Measurements from ENCODE around the gene TGFBRAP1.

The TGFBRAP1 gene

DNA sequence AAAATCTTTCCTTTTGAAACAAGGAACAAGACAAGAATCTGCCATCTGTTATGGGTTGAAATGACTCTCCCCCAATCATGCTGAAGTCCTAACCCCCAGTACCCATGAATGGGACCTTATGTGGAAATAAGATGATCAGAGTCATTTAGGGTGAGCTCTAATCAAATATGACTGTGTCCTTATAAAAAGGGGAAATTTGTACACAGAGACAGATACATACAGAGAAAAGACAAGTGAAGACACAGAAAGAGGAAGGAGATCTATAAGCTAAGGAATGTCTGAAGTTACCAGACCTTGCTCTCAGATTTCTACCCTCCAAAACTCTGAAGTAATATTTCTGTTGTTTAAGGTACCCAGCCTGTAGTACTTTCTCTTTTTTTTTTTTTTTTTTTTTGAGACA lies 15.7 kb downstream of the TGFBRAP1 start:
- no peak for DNase-seq

DNA sequence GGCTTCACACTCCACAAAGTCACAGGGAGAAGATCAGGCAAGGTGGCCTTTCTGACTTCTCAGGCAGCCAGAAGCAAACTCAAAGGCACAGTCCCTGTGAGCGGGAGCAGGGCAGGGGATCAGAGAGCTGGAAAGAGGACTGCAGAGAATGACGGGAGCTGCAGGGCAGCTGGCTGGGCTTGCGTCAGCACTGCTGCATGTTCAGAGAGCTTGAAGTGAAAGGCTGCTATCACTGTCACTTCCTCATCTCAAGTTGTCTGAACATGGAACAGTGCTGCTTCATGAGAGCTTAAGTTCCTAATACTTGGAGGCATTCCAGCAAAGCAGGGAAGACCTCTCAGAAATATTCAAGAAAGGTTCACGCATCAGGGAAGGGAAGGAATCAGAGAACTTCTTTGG lies 20.4 kb downstream of the TGFBRAP1 start:
- peak; percentile 15 for DNase-seq

DNA sequence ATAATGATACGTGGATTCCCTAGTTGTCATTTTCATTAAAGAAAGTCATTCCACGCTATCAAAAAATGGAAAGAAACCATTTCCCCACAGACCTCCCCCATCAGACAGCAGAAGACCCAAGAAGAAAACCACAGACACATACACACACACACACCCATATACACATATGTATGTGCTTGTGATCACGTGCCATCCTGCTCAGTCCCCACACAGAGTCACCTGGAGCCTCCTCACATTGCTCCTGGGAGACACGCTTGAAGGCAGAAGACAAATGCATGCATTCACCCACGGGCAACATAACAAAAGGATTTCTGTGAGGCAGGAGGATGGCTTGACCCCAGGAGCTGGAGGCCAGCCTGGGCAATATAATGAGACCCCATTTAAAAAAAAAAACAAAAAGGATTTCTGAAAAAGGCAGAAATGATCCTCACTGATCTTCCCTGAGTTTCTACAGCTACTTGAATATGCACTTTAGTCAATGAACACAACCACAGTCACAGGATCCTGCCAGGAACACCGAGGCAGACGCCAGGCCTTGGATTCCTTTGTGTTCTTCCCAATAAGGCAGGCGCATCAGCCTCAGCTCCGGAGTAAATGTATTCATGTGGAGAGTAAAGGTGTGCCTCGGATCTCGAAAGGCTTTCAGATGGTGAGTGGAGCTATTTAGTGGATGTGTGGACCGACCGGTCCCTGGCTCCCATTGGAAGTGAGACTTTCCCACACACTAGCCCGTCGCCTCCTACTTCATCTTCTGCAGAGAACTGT lies 21.0 kb downstream of the TGFBRAP1 start:
- no peak for DNase-seq

DNA sequence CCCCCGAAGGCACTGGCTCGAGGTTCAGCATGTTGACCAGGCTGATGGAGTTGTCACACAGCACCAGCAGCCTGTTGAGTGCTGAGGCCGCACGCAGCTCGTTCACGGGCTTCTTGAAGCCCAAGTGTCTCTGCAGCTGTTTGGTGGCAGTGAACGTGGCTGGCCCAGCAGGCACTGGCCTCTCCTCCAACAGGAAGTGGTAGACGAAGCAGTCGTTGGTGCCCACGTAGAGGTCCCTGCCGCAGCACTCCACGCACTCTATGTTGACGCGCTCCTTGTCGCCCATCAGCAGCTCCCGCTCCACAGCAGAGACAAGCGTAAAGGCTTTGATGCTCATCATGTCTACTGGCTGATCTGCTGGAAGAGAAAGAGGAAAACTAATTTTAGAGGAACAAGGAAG lies 21.6 kb downstream of the TGFBRAP1 start:
- no peak for DNase-seq

DNA sequence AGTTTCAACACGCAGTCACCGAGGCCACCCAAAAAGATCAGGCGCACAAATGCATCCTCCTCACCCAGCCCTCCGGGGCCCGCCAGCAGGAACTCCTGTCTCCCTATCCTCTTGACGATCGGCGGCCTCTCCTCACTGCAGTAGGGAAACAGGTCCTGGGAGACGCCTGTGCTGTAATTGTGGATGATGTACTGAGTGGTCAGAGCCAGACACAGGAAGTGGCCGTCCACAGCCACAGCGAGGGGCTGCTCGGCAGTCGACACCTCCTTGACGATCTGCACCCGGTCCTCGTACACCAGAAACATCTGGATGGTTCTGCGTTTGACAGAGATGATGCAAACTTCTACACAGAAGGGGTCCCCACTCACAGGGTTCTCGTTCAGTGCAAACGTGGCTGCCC lies 22.0 kb downstream of the TGFBRAP1 start:
- no peak for DNase-seq

DNA sequence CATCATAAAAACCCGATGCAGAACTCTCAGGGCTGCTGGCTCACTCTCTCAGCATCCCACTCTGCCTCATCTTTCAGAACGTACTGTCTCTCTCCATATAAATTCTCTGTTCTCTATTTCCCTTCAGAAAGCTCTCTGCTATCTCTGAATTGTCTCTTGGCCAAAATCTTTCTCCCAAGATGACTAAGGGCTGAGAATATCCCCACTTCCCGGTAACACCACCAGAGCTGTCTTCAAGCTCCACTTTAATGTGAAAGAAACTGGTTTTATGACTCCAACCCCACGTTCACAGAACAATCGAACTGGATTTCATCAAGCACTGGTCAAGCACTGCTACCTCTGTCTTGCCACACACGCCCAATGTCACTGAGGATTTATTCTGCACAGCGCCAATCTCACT lies 22.4 kb downstream of the TGFBRAP1 start:
- no peak for DNase-seq

DNA sequence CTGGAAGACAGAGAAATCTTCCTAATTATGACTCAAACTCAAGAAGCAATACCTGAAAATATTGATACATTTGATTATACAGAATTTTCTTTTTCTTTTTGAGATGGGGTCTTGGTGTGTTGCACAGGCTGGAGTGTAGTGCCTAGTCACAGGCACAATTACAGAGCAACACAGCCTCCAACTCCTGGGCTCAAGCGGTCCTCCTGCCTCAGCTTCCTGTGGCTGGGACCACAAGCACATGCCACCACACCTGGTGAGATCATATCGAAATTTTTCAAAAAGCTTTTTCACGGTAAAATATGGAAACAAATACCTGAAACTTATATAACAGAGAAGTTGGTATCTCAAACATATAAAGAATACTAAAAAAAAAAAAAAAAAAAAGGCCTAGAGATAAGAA lies 27.9 kb downstream of the TGFBRAP1 start:
- no peak for DNase-seq

DNA sequence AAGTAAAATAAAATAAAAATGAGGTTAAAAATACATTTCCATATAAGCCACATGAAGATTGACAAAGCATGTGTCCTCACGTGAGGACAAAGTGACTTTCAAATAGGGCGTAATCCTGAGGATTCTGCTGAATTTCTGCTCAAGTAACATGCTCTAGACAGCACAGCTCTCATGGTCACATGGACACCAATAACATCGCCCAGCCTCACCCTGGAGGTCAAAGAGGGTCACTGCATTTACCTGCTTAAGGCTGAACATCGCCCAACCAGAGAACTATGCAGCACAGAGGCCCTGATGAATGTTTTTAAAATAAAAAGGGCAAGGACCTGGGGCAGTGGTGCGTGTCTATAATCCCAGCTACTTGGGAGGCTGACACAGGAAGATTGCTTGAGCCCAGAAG lies 30.2 kb downstream of the TGFBRAP1 start:
- DNase-seq: no peak

DNA sequence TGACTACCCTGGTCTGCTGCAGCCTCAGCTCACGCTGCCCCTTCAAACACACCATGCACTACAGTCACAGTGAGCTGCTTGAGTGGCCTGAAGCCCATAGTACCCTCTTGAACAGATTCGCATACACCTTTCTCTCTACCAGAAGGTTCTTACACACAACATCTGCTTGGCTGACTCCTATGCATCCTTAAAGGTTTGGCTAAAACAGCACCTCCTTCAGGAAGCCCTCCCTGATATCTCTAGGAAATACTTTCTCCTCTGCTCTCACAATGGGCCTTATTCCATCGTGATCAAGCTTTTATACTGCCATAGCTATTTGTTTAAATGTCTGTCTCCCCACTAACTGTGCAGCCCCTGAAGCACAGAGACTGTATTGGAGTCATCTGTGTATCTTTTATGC lies 31.5 kb downstream of the TGFBRAP1 start:
- DNase-seq: no peak

DNA sequence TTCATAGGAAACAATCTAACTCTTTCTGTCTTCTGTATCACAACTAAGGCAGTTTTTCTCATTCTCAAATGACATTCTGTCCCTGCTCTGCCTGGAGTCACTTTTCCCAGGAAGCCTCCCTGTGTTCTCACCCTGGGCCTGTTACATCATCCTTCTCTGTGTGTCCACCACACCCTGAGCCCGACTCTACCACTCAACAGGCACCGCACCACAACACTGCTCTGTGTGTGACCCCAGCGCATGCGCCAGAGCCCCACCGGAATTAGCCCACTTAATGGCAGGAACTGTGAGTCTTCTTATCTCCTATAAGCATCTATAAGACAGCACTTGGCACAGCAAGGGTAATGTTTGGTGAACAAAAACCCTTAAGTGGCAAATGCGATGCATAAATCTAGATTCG lies 32.3 kb downstream of the TGFBRAP1 start:
- no peak for DNase-seq

DNA sequence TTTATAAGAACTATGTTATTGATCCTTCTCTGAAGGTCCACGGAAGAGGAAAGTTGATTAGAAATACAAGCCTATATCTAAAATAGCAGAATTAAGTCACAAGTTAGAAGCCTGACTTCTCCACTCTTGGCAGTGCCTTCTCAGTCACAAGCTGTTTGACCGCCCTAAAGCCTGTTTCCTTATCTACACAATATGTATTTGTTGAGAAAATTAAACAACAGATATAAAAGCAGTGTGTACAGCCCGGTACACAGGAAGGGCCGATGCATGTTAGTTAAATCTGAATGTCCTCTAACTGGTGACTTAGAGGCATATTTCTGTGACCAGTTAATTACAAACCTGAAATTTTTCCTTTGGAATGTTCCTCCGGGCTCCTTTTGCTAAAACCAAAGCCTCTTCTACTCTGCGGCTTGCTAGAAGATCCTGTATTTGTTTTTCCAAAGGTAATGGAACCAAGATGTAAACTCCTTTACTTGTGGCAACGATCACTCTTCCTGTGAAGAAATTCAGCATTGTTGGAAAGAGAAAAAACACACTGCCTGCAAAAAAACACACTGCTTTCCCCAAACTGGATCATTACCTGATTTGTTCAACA lies 33.4 kb downstream of the TGFBRAP1 start:
- peak; percentile 14 for DNase-seq

DNA sequence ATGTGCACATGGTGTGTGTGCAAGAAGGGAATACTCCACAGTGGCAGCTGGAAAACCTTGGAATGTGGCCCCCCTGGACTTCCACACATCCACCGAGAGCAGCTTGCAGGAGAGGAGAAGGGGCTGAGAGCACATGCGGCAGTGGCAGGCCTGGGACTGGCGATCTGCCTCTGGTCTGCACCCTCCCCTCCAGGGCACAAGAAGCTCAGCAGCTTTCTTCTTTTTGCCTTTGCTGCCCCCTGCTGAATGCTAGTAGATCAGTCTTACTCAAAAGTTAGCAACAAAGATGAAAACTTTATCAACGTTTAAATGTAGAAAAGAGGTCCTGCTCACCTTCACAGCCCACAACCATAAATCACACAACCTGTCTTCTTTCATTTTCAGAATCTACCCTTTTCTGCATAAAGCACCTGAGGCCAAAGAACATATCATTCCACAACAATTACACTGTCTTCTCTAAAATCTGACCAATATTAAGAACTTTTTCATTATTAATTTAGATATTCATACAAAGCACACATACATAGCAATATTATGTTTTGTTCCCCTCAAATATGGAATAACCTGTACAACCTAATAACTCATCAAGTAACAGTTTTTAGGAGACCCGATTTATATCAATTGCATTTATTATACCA lies 34.6 kb downstream of the TGFBRAP1 start:
- DNase-seq: peak; percentile 81

DNA sequence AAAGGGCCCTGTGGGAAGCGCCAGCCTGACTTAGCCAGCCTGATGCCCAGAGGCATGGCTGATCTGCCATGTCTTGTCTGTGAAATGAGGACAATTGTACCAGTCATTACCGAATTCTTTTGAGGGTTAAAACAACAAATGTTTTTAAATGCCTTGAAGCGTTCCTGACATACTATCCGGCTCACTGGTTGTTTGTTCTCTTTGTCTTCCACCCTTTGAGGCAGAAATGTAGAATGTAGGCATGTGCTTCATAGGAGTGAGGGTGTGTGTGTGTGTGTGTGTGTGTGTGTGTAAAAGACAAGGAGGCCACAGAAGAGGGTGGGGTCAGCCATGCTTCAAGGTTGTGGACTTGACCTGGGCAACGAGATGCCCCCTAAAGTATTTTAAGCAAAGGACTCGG lies 35.5 kb downstream of the TGFBRAP1 start:
- DNase-seq: peak; percentile 22

DNA sequence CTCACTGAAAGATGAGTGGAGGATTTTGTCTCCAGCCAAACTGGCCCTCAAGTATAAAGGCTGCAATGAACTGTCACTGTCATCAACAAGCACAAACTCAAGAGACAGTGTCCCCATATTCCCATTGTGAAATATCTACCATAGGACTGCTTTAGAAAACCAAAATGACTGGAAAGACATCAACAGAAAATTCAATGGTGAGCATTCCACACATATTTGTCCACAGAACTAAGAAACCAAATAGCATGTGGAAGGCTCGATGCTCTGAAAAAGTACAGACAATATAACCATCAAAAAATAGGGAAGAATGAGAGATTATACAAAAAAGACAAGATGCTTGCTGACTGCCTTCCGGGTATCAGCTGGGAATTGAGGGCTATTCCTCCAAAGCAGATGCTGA lies 37.6 kb downstream of the TGFBRAP1 start:
- no peak for DNase-seq

DNA sequence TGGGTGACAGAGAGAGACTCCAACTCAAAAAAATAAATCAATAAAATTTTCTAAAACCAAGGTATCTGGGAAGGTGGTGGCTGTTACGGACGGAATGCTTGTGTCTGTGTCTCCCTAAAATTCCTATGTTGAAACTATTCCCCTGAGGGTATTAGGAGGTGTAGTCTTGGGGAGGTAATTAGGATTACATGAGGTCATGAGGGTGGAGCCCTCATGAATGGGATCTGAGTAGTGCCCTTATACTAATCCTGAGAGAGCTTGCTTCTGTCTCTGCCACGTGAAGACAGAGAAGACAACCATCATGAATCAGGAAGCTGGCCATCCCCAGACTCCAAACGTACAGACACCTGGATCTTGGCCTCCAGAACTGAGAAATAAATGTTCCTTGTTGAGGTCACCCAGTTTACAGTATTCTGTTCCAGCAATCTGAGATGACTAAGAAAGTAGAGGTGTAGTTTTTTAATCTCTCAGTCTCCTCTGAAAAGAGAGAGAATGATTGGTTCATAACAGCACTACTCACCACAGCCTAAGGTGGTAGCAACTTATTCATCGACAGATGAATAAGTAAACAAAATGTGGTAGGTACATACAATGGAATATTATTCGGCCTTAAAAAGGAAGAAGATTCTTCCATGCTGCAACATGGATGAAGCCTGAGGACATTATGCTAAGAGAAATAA lies 38.4 kb downstream of the TGFBRAP1 start:
- DNase-seq: no peak

DNA sequence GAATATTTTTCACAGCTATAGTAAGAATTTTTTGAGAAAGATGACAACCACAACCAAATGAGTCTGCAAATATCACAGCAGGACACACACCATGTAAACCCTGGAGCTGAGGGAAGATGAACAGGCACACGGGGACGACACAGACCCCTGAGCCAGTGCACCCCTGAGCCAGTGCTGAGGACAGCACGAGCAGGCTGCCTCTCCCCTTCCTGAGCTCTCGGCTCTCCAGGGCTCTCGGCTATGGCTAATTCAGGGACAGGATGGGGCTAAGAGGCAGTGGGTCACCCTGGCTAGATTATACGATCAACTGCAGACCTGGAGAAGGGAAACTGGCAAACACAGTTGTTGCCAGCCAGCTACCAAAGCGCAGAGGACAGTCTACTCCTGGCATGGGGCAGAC lies 41.4 kb downstream of the TGFBRAP1 start:
- no peak for DNase-seq

DNA sequence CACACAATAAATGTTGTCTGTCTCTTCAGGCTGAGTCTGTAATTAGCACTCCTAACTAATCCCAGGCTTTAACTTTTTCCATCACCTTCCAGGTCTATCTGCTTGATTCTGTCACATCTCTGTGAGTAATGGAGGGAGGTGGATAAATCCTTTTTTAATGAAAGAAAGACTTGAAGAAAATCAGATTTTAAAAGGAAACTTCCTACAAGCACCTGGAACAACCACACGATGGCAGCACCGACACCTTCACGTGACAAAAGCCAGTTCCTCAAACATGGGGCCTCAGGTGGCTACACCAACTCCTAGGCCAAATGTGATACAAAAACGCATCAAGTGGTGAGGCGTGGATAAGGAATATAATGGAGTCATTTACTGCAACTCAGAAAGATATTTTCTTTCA lies 41.8 kb downstream of the TGFBRAP1 start:
- peak; percentile 37 for DNase-seq

DNA sequence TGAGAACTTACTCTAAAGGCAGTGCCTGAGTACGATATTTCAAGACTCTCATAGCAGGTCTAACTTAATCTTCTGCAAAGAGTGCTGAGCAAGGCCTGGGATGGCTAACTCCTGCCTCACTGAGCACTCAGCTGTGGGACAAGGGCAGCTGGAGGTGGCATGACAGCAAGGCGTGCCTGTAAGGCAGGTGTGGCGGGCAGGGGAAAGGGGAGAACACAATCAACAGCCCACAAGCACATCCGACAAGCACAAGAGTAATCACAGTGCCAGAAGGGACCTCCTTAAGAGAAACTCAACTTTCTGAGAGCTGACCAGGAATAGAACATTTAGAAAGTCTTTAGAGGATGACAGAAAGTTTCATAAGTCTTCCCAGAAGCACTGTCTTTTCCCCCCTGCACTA lies 46.0 kb downstream of the TGFBRAP1 start:
- no peak for DNase-seq

DNA sequence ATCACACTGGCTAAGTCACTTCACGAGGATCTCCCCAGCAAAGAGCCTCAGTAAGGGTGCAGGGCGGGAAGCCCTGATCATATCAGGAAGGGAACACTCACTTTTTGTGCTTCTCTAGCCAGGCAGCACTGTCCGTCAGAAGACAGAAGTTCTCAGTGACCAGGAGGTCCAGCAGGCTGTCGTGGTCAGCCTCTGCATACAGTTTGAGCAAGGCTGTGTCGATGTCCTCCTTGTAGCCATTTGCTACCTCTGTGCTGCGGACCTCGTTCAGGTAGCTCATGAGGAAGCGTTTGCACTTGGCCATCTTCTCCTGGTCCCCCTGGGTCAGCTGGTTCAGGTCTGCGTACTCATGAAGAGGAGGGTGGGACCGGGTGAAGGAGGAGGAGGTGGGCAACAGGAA lies 49.3 kb downstream of the TGFBRAP1 start:
- DNase-seq: no peak

DNA sequence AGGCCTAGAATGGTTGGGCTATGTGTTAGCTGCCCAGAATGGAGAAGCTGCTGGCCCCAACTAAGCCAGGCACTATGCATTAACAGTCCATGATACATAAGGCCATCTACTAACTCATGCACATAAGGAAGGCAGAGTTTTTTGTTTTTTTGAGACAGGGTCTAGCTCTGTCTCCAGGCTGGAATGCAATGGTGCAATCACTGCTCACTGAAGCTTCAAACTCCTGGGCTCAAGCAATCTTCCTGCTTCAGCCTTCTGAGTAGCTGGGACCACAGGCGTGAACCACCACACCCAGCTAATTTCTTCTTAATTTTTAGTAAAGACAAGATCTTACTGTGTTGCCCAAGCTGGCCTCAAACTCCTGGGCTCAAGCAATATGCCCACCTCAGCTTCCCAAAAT lies 50.4 kb downstream of the TGFBRAP1 start:
- DNase-seq: no peak

DNA sequence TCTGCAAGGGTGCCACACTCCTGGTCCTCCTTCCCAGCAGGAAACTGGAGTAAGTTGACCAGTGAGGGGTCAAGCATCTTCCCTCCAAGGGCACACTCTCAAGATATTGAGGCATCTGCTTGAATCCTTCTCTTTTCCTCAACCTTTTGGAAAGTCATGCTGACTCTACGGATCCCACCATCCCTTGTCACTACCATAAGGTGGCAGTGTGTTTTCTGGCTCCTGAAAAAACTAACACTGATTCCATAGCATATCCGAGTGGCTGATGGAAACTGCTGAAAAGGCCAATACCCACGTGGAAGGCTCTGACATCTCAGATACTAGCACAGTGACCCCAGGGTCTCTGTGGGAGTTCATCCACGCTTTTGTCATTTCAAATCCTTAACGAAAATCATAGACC lies 50.9 kb downstream of the TGFBRAP1 start:
- DNase-seq: no peak

DNA sequence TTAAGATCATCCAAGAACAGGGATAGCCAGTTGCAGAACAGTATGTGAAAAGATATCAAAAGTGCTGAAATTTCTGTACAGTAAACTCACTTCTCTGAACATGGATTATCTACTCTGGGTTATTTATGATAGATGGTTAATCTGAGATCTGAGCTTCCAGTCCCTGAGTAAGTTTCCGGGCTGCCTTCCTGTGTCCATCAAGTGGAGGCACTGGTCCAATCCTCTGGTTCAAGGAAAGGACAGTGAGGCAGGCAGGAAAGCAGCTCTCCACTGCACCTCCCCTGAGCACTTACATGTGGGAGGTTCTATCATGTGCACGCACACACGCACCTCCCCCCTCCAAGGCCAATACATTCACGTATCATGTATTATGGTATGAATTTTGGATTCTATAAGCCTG lies 55.5 kb downstream of the TGFBRAP1 start:
- DNase-seq: no peak

DNA sequence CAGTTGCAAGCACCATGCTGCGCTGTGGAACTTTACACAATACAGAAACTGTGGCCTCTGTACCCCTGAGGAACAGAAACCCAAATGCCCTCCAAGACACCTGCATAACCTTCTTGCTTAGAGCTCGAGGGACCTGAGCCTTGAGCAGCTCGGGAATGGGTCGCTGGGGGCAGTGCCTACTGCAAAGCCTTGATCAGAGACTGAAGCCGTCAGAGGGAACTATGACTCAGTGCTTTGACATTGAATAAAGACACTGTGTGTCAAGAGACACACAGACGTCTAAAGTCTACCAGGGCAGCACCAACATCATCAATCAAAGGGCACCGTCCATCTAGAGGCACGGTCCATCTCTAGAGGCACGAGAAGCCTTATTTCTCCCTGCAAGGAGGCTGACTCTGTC lies 57.4 kb downstream of the TGFBRAP1 start:
- DNase-seq: no peak

Measured in eye (tissue), 1 donor.